Measurements from ENCODE around the gene TRIM40. TPM values are rescaled to one million over a fixed set of nuclear protein-coding genes. Genes with fewer than 3 reads are reported as not detected.

Gene TRIM40
- total RNA-seq, 1 donor from 2014 or later = not detected

GRCh38 chr6:30145818-30146217 is 9.9 kb downstream of the TRIM40 start:
- no peak overlapping the region for H2AFZ ChIP-seq (ENCODE audit: low read depth, low read length)
- no peak for TF ChIP-seq CTCF (IDR thresholded peaks at IDR 0.05; ENCODE audit: insufficient read depth, low read depth, low read length)
- no peak for TF ChIP-seq EZH2 (IDR thresholded peaks at IDR 0.05; ENCODE audit: insufficient read depth, low read length)
- H3K4me3 ChIP-seq (ENCODE audit: insufficient read depth, low read depth, low read length) = no peak overlapping the region
- no peaks in the 10 kb centered on the region for H3K36me3 Mint-ChIP-seq (ENCODE audit: low read depth, unreplicated experiment)
- no peak for DNase-seq (ENCODE audit: low read depth)
- H3K27ac Mint-ChIP-seq (ENCODE audit: unreplicated experiment) = no peak overlapping the region
- H3K4me2 ChIP-seq (ENCODE audit: low read length) = no peak overlapping the region
- no peak overlapping the region for H3K27ac ChIP-seq (ENCODE audit: low read depth, low read length)
- H3K27me3 Mint-ChIP-seq (ENCODE audit: low read depth, unreplicated experiment) = peaks cover 29% of the 10 kb centered on the region
- H3K4me1 ChIP-seq (ENCODE audit: insufficient read depth, low read length) = no peaks in the 10 kb centered on the region
- no peaks in the 10 kb centered on the region for H3K36me3 ChIP-seq (ENCODE audit: insufficient read depth, low read length)
- no peak overlapping the region for H3K4me3 Mint-ChIP-seq (ENCODE audit: unreplicated experiment)
- no peak for FAIRE-seq
- no peaks in the 10 kb centered on the region for H3K79me2 ChIP-seq (ENCODE audit: insufficient read depth, low read length)
- H3K4me1 Mint-ChIP-seq (ENCODE audit: low read depth, unreplicated experiment) = peaks cover 7% of the 10 kb centered on the region
- H3K9me3 Mint-ChIP-seq (ENCODE audit: unreplicated experiment) = no peaks in the 10 kb centered on the region
- no peaks in the 10 kb centered on the region for H3K9me3 ChIP-seq (ENCODE audit: insufficient read depth, low read depth, low read length)
- no peak overlapping the region for H3K9ac ChIP-seq (ENCODE audit: low read length)
- H3K27me3 ChIP-seq (ENCODE audit: insufficient read depth, low read length) = peaks cover 28% of the 10 kb centered on the region
- no peaks in the 10 kb centered on the region for H4K20me1 ChIP-seq (ENCODE audit: insufficient read depth, low read length)

GRCh38 chr6:30147096-30147495 is 11.2 kb downstream of the TRIM40 start:
- Mint-ChIP-seq H3K4me1 (ENCODE audit: low read depth, unreplicated experiment) (peaks cover 7% of the 10 kb centered on the region), H3K27me3 (ENCODE audit: low read depth, unreplicated experiment) (peaks cover 29% of the 10 kb centered on the region), H3K36me3 (ENCODE audit: low read depth, unreplicated experiment) (no peaks in the 10 kb centered on the region), H3K4me3 (ENCODE audit: unreplicated experiment) (no peak overlapping the region), H3K27ac (ENCODE audit: unreplicated experiment) (no peak overlapping the region), H3K9me3 (ENCODE audit: unreplicated experiment) (no peaks in the 10 kb centered on the region)
- no peak overlapping the region for H3K9ac ChIP-seq (ENCODE audit: low read length)
- FAIRE-seq (no peak), DNase-seq (ENCODE audit: low read depth) (no peak)
- H3K4me2 ChIP-seq (ENCODE audit: low read length) = no peak overlapping the region
- H3K79me2 ChIP-seq (ENCODE audit: insufficient read depth, low read length) = no peaks in the 10 kb centered on the region
- no peaks in the 10 kb centered on the region for H3K36me3 ChIP-seq (ENCODE audit: insufficient read depth, low read length)
- H3K4me3 ChIP-seq (ENCODE audit: insufficient read depth, low read depth, low read length) = no peak overlapping the region
- H3K4me1 ChIP-seq (ENCODE audit: insufficient read depth, low read length) = no peaks in the 10 kb centered on the region
- H3K27ac ChIP-seq (ENCODE audit: low read depth, low read length) = no peak overlapping the region
- H4K20me1 ChIP-seq (ENCODE audit: insufficient read depth, low read length) = no peaks in the 10 kb centered on the region
- H3K27me3 ChIP-seq (ENCODE audit: insufficient read depth, low read length) = peaks cover 19% of the 10 kb centered on the region
- H3K9me3 ChIP-seq (ENCODE audit: insufficient read depth, low read depth, low read length) = no peaks in the 10 kb centered on the region
- no peak for TF ChIP-seq CTCF (IDR thresholded peaks at IDR 0.05; ENCODE audit: insufficient read depth, low read depth, low read length)
- TF ChIP-seq EZH2 (IDR thresholded peaks at IDR 0.05; ENCODE audit: insufficient read depth, low read length) = no peak
- no peak overlapping the region for H2AFZ ChIP-seq (ENCODE audit: low read depth, low read length)

- Mint-ChIP-seq H3K36me3 (ENCODE audit: low read depth, unreplicated experiment) (no peaks in the 10 kb centered on the region), H3K4me1 (ENCODE audit: low read depth, unreplicated experiment) (peaks cover 8% of the 10 kb centered on the region), H3K9me3 (ENCODE audit: unreplicated experiment) (no peaks in the 10 kb centered on the region), H3K4me3 (ENCODE audit: unreplicated experiment) (no peak overlapping the region), H3K27ac (ENCODE audit: unreplicated experiment) (no peak overlapping the region), H3K27me3 (ENCODE audit: low read depth, unreplicated experiment) (peaks cover 35% of the 10 kb centered on the region)
- Histone ChIP-seq H3K4me2 (ENCODE audit: low read length) (no peak overlapping the region), H3K9ac (ENCODE audit: low read length) (no peak overlapping the region), H2AFZ (ENCODE audit: low read depth, low read length) (no peak overlapping the region), H3K4me1 (ENCODE audit: insufficient read depth, low read length) (peaks cover 2% of the 10 kb centered on the region), H3K79me2 (ENCODE audit: insufficient read depth, low read length) (no peaks in the 10 kb centered on the region), H3K36me3 (ENCODE audit: insufficient read depth, low read length) (no peaks in the 10 kb centered on the region), H3K27ac (ENCODE audit: low read depth, low read length) (no peak overlapping the region), H4K20me1 (ENCODE audit: insufficient read depth, low read length) (no peaks in the 10 kb centered on the region), H3K4me3 (ENCODE audit: insufficient read depth, low read depth, low read length) (no peak overlapping the region), H3K27me3 (ENCODE audit: insufficient read depth, low read length) (peaks cover 20% of the 10 kb centered on the region), H3K9me3 (ENCODE audit: insufficient read depth, low read depth, low read length) (no peaks in the 10 kb centered on the region)
- DNase-seq (ENCODE audit: low read depth) = no peak
- FAIRE-seq = no peak
- TF ChIP-seq CTCF (IDR thresholded peaks at IDR 0.05; ENCODE audit: insufficient read depth, low read depth, low read length) = no peak
- TF ChIP-seq EZH2 (IDR thresholded peaks at IDR 0.05; ENCODE audit: insufficient read depth, low read length) = no peak
Observed at GRCh38 chr6:30149234-30149633, 13.3 kb downstream of the TRIM40 start.

All from astrocyte (in vitro differentiated cells and primary cell).